ENCODE results near the gene AGPAT3.

Gene AGPAT3

DNA sequence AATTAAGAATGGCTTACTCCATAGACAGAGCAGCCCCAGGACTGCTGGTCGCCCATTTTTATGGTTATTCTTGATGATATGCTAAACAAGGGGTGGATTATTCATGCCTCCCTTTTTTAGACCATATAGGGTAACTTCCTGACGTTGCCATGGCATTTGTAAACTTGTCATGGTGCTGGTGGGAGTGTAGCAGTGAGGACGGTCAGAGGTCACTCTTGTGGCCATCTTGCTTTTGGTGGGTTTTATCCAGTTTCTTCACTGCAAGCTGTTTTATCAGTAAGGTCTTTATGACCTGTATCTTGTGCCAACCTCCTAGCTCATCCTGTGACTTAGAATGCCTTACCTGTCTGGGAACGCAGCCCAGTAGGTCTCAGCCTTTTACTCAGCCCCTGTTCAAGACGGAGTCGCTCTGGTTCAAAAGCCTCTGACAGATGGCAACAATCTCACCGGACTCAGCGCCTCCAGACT lies 5.2 kb upstream of the AGPAT3 start:
- Histone ChIP-seq H3K4me2 (ENCODE audit: low read length) (no peak overlapping the region), H3K9me2 (replicated peaks; ENCODE audit: control insufficient read depth, low read length) (no peaks in the 10 kb centered on the region), H3K4me1 (ENCODE audit: control insufficient read depth, low read length) (peaks cover 42% of the 10 kb centered on the region), H3K4me3 (ENCODE audit: low read length) (no peak overlapping the region), H3F3A (ENCODE audit: control insufficient read depth, insufficient read depth) (peaks cover 11% of the 10 kb centered on the region; the same call in 1 of the 2 replicates), H3K36me3 (ENCODE audit: control insufficient read depth, low read length) (no peaks in the 10 kb centered on the region), H3K27me3 (ENCODE audit: control insufficient read depth, low read length) (peaks cover 6% of the 10 kb centered on the region; the same call in 1 of the 2 replicates), H3K9me3 (ENCODE audit: control insufficient read depth, insufficient read depth, low read length) (no peaks in the 10 kb centered on the region), H3K79me2 (ENCODE audit: control insufficient read depth, low read length) (no peaks in the 10 kb centered on the region), H4K20me1 (ENCODE audit: control insufficient read depth, insufficient read depth, low read depth, low read length) (no peaks in the 10 kb centered on the region), H3K27ac (ENCODE audit: low read depth, low read length) (no peak overlapping the region)
- TF ChIP-seq CTCF (IDR thresholded peaks at IDR 0.05; ENCODE audit: low read depth, low read length, poor library complexity, severe bottlenecking), result no peak
- no peak for TF ChIP-seq EZH2phosphoT487 (IDR thresholded peaks at IDR 0.05; ENCODE audit: borderline replicate concordance, low read length)

- TF ChIP-seq CTCF (IDR thresholded peaks at IDR 0.05; ENCODE audit: low read depth, low read length, poor library complexity, severe bottlenecking) (no peak), EZH2phosphoT487 (IDR thresholded peaks at IDR 0.05; ENCODE audit: borderline replicate concordance, low read length) (no peak)
- peaks cover 13% of the 10 kb centered on the region; the same call in 1 of the 2 replicates for H3F3A ChIP-seq (ENCODE audit: control insufficient read depth, insufficient read depth)
- H3K27ac ChIP-seq (ENCODE audit: low read depth, low read length), result peak overlapping the region; percentile 24; the same call in 1 of the 2 replicates
- no peaks in the 10 kb centered on the region for H3K9me3 ChIP-seq (ENCODE audit: control insufficient read depth, insufficient read depth, low read length)
- peaks cover 13% of the 10 kb centered on the region for H3K79me2 ChIP-seq (ENCODE audit: control insufficient read depth, low read length)
- H3K4me1 ChIP-seq (ENCODE audit: control insufficient read depth, low read length), result peaks cover 40% of the 10 kb centered on the region
- H3K4me2 ChIP-seq (ENCODE audit: low read length), result peak overlapping the region; percentile 52
- H3K36me3 ChIP-seq (ENCODE audit: control insufficient read depth, low read length), result no peaks in the 10 kb centered on the region
- no peaks in the 10 kb centered on the region for H3K9me2 ChIP-seq (replicated peaks; ENCODE audit: control insufficient read depth, low read length)
- no peaks in the 10 kb centered on the region for H4K20me1 ChIP-seq (ENCODE audit: control insufficient read depth, insufficient read depth, low read depth, low read length)
- H3K27me3 ChIP-seq (ENCODE audit: control insufficient read depth, low read length), result no peaks in the 10 kb centered on the region
- H3K4me3 ChIP-seq (ENCODE audit: low read length), result no peak overlapping the region
Measured at GRCh38 chr21:43861706-43862105, 3.3 kb upstream of the AGPAT3 start.

- Histone ChIP-seq H3F3A (ENCODE audit: control insufficient read depth, insufficient read depth) (peaks cover 13% of the 10 kb centered on the region; the same call in 1 of the 2 replicates), H3K4me3 (ENCODE audit: low read length) (peak overlapping the region; percentile 74), H3K36me3 (ENCODE audit: control insufficient read depth, low read length) (peaks cover 9% of the 10 kb centered on the region), H3K4me1 (ENCODE audit: control insufficient read depth, low read length) (peaks cover 46% of the 10 kb centered on the region), H3K4me2 (ENCODE audit: low read length) (peak overlapping the region; percentile 77), H3K9me2 (replicated peaks; ENCODE audit: control insufficient read depth, low read length) (no peaks in the 10 kb centered on the region), H3K27ac (ENCODE audit: low read depth, low read length) (no peak overlapping the region), H3K9me3 (ENCODE audit: control insufficient read depth, insufficient read depth, low read length) (no peaks in the 10 kb centered on the region), H3K27me3 (ENCODE audit: control insufficient read depth, low read length) (no peaks in the 10 kb centered on the region), H4K20me1 (ENCODE audit: control insufficient read depth, insufficient read depth, low read depth, low read length) (no peaks in the 10 kb centered on the region; the same call in 1 of the 2 replicates), H3K79me2 (ENCODE audit: control insufficient read depth, low read length) (peaks cover 40% of the 10 kb centered on the region)
- TF ChIP-seq EZH2phosphoT487 (IDR thresholded peaks at IDR 0.05; ENCODE audit: borderline replicate concordance, low read length), result no peak
- TF ChIP-seq CTCF (IDR thresholded peaks at IDR 0.05; ENCODE audit: low read depth, low read length, poor library complexity, severe bottlenecking), result no peak
Measured at GRCh38 chr21:43864313-43864961, 586 bp upstream of the AGPAT3 start.
